Activated CD8-positive, alpha-beta T cell treated with anti-CD3 and anti-CD28 coated beads for 36 hours (primary cell): ENCODE results near the gene CHSY1. TPM values are rescaled to one million over a fixed set of nuclear protein-coding genes. Genes with fewer than 3 reads are reported as not detected.

Experiments used
- ATAC-seq: fragments of 200-7000 bp; cut with Tn5 transposase; one replicate; pipeline ENCODE4 v1.10.0; 2021; ENCODE audit warnings: mild to moderate bottlenecking, moderate library complexity
- CTCF ChIA-PET: fragments of 350-600 bp; sonication (Branson Sonifier 250); formaldehyde crosslinking; loops from one replicate; lab custom pipeline; 2021; ENCODE audit warnings: antibody characterized with exemption; lab: Charles Lee
- POLR2A ChIA-PET: fragments of 350-600 bp; sonication (Branson Sonifier 250); formaldehyde crosslinking; loops from one replicate; lab custom pipeline; 2021; ENCODE audit warnings: antibody characterized with exemption; lab: Charles Lee
- DNase-seq: peaks from one replicate; pipeline ENCODE4 v3.0.0-alpha.2; 2020
- H3K27ac Mint-ChIP-seq: one replicate; pipeline ENCODE4 v1.8.0; 2021; ENCODE audit warnings: mild to moderate bottlenecking, mixed read lengths
- H3K27me3 Mint-ChIP-seq: one replicate; pipeline ENCODE4 v1.8.0; 2021; ENCODE audit warnings: mixed read lengths
- H3K36me3 Mint-ChIP-seq: one replicate; pipeline ENCODE4 v1.8.0; 2021; ENCODE audit warnings: low read depth, mixed read lengths
- H3K4me1 Mint-ChIP-seq: one replicate; pipeline ENCODE4 v1.8.0; 2021; ENCODE audit warnings: low read depth, mixed read lengths
- H3K4me3 Mint-ChIP-seq: one replicate; pipeline ENCODE4 v1.8.0; 2021; ENCODE audit warnings: mild to moderate bottlenecking, moderate library complexity, mixed read lengths
- H3K9me3 Mint-ChIP-seq: one replicate; pipeline ENCODE4 v1.8.0; 2021; ENCODE audit warnings: mixed read lengths
- CTCF ChIP-seq: fragments of 200-600 bp; IDR thresholded peaks from one replicate; pipeline ENCODE4 v1.8.0; 2022; ENCODE audit warnings: antibody characterized with exemption, mild to moderate bottlenecking
- intact Hi-C: fragments of 100-400 bp; cut with micrococcal nuclease; formaldehyde crosslinking; loops from one replicate; pipeline ENCODE4 v1.10.0; 2022
- total RNA-seq, 2 experiments: library from RNA; stranded (reverse); gene quantifications; one replicate each; pipeline ENCODE4 v1.2.3, GENCODE V29; 2021

CHSY1 gene
- total RNA-seq, 2 experiments from 2014 or later, result 57.9 to 58.3 TPM

GRCh38 chr15:101173233-101174119 lies 78.4 kb downstream of the CHSY1 start:
- DNase-seq, result no peak
- no peaks in the 10 kb centered on the region for H3K27me3 Mint-ChIP-seq
- ATAC-seq, result no peak
- H3K36me3 Mint-ChIP-seq, result peaks cover 35% of the 10 kb centered on the region
- peaks cover 34% of the 10 kb centered on the region for H3K4me1 Mint-ChIP-seq
- intact Hi-C loops, result no loop called here
- no peak overlapping the region for H3K4me3 Mint-ChIP-seq
- ChIA-PET CTCF (no interaction called here), POLR2A (interaction anchor here (0.9 kb wide), 1 partner anchor 10 kb away, joined by 3 read pairs; no protein-coding TSS in a partner anchor)
- no peaks in the 10 kb centered on the region for H3K9me3 Mint-ChIP-seq
- no peak overlapping the region for H3K27ac Mint-ChIP-seq
- TF ChIP-seq CTCF, result no peak

GRCh38 chr15:101172501-101173071 lies 79.3 kb downstream of the CHSY1 start:
- ATAC-seq (no peak), DNase-seq (no peak)
- Mint-ChIP-seq H3K9me3 (no peaks in the 10 kb centered on the region), H3K4me3 (no peak overlapping the region), H3K27ac (no peak overlapping the region), H3K27me3 (no peaks in the 10 kb centered on the region), H3K36me3 (peaks cover 27% of the 10 kb centered on the region), H3K4me1 (peaks cover 41% of the 10 kb centered on the region)
- ChIA-PET POLR2A (interaction anchor here (0.7 to 1.0 kb wide), 2 partner anchors 14 to 113 kb away, joined by 3 to 4 read pairs; no protein-coding TSS in a partner anchor), CTCF (interaction anchor here (1.4 to 2.0 kb wide), 2 partner anchors 11 to 20 kb away, joined by 4 read pairs; no protein-coding TSS in a partner anchor)
- no peak for TF ChIP-seq CTCF
- intact Hi-C loops, result no loop called here

GRCh38 chr15:101171954-101172353 lies 79.9 kb downstream of the CHSY1 start:
- Mint-ChIP-seq H3K4me1 (peaks cover 44% of the 10 kb centered on the region), H3K36me3 (peaks cover 23% of the 10 kb centered on the region), H3K4me3 (no peak overlapping the region), H3K27ac (no peak overlapping the region), H3K9me3 (peaks cover 4% of the 10 kb centered on the region), H3K27me3 (no peaks in the 10 kb centered on the region)
- DNase-seq, result no peak
- ChIA-PET CTCF (interaction anchor here (1.4 to 2.0 kb wide), 2 partner anchors 10 to 19 kb away, joined by 4 read pairs; no protein-coding TSS in a partner anchor), POLR2A (interaction anchor here (1.0 kb wide), 1 partner anchor 15 kb away, joined by 4 read pairs; no protein-coding TSS in a partner anchor)
- intact Hi-C loops, result no loop called here
- TF ChIP-seq CTCF, result no peak
- ATAC-seq, result no peak

- TF ChIP-seq CTCF, result no peak
- Mint-ChIP-seq H3K9me3 (peaks cover 12% of the 10 kb centered on the region), H3K36me3 (peaks cover 25% of the 10 kb centered on the region), H3K4me1 (peaks cover 32% of the 10 kb centered on the region), H3K27ac (no peak overlapping the region), H3K4me3 (no peak overlapping the region), H3K27me3 (no peaks in the 10 kb centered on the region)
- DNase-seq (no peak), ATAC-seq (no peak)
- ChIA-PET POLR2A (no interaction called here), CTCF (interaction anchor here (0.6 to 2.0 kb wide), 2 partner anchors 13 to 18 kb away, joined by 3 to 4 read pairs; no protein-coding TSS in a partner anchor)
- intact Hi-C loops, result no loop called here
Observed at GRCh38 chr15:101170568-101171350, 81.1 kb downstream of the CHSY1 start.
